Measurements from ENCODE around the gene USP14.
"Not testable (repeated sequence)": the region's sequence is repeated elsewhere in the genome, so short reads cannot be mapped to it uniquely, and the experiment has no call there.

DNA sequence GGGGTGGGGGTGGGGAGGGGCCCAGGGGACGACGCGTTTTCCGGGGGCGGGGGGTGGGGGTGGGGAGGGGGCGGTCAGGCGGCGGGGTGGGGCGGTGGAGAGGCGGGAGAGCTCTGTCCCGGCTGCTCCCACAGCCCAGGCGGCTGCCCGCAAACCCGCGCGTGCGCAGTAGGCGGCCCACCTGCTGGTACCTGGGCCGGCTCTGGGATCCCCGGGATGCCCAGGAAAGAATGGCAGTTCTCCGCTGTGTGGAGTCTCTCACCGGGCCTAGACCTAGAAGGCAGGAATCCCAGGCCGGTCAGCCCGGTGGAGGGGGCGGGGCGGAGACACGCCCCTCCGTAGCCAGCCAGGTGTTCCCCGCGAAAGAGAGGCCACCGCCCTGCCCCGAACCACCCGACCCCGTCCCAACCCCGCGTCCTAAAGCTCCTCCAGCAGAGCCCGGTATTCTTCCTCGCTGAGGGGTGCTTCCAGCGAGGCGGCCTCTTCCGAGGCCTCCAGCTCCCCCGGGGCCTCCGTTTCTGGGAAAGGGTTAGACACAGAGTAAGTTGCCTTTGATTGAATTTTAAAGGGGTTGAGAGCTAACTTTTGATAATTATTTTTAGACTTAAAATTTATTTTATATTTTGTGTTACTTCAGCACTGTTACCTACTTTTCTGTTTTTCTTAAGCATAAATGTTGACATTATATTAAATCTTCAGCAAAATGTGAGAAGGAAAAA lies 46.2 kb upstream of the USP14 start:
- TF ChIP-seq, protein P1, sequence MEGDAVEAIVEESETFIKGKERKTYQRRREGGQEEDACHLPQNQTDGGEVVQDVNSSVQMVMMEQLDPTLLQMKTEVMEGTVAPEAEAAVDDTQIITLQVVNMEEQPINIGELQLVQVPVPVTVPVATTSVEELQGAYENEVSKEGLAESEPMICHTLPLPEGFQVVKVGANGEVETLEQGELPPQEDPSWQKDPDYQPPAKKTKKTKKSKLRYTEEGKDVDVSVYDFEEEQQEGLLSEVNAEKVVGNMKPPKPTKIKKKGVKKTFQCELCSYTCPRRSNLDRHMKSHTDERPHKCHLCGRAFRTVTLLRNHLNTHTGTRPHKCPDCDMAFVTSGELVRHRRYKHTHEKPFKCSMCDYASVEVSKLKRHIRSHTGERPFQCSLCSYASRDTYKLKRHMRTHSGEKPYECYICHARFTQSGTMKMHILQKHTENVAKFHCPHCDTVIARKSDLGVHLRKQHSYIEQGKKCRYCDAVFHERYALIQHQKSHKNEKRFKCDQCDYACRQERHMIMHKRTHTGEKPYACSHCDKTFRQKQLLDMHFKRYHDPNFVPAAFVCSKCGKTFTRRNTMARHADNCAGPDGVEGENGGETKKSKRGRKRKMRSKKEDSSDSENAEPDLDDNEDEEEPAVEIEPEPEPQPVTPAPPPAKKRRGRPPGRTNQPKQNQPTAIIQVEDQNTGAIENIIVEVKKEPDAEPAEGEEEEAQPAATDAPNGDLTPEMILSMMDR (IDR thresholded peaks at IDR 0.05): not testable (repeated sequence)
- not testable (repeated sequence) for TF ChIP-seq POLR2A (IDR thresholded peaks at IDR 0.05)
